Skeletal muscle cell (primary cell): ENCODE data around the gene PPP1R12B.
"Not testable (repeated sequence)": the region's sequence is repeated elsewhere in the genome, so short reads cannot be mapped to it uniquely, and the experiment has no call there.

Experiments used
- DNase-seq: peaks from one replicate; pipeline ENCODE4 v3.0.0-alpha.2; 2010; ENCODE audit warnings: low read depth
- H3K4me3 ChIP-seq: 2 replicates; pipeline ENCODE4 v1.5.1; 2011; ENCODE audit warnings: low read depth, mild to moderate bottlenecking, control low read depth, low read length, moderate library complexity

The PPP1R12B gene

GRCh38 chr1:202433155-202434043 lies 84.9 kb downstream of the PPP1R12B start:
- no peak overlapping the region for H3K4me3 ChIP-seq
- no peak for DNase-seq

GRCh38 chr1:202434059-202434458 lies 85.6 kb downstream of the PPP1R12B start:
- H3K4me3 ChIP-seq, result no peak overlapping the region

GRCh38 chr1:202438393-202439174 lies 90.1 kb downstream of the PPP1R12B start:
- DNase-seq, result no peak
- no peak overlapping the region for H3K4me3 ChIP-seq

More at GRCh38 chr1:202434059-202434458, 85.6 kb downstream of the PPP1R12B start:
- DNase-seq, result no peak

- H3K4me3 ChIP-seq, result no peak overlapping the region
- no peak for DNase-seq
These were observed 90.8 kb downstream of the PPP1R12B start for GRCh38 chr1:202439308-202439707.

- not testable (repeated sequence) for H3K4me3 ChIP-seq, DNase-seq
These were observed 99.6 kb downstream of the PPP1R12B start for GRCh38 chr1:202448140-202448539.

- not testable (repeated sequence) for H3K4me3 ChIP-seq, DNase-seq
These were observed 103.1 kb downstream of the PPP1R12B start for GRCh38 chr1:202451641-202452040.

GRCh38 chr1:202452508-202452907 lies 104.0 kb downstream of the PPP1R12B start:
- H3K4me3 ChIP-seq, result no peak overlapping the region
- DNase-seq, result no peak

- not testable (repeated sequence) for DNase-seq, H3K4me3 ChIP-seq
These were observed 108.1 kb downstream of the PPP1R12B start for GRCh38 chr1:202456372-202457169.

- DNase-seq, H3K4me3 ChIP-seq: not testable (repeated sequence)
These were observed 110.2 kb downstream of the PPP1R12B start for GRCh38 chr1:202458651-202459050.

- not testable (repeated sequence) for H3K4me3 ChIP-seq, DNase-seq
These were observed 111.1 kb downstream of the PPP1R12B start for GRCh38 chr1:202459470-202460142.

- not testable (repeated sequence) for H3K4me3 ChIP-seq
- peak; percentile 45 for DNase-seq
These were observed 111.6 kb downstream of the PPP1R12B start for GRCh38 chr1:202460143-202460495.

GRCh38 chr1:202462342-202463076 lies 114.0 kb downstream of the PPP1R12B start:
- no peak for DNase-seq
- H3K4me3 ChIP-seq, result no peak overlapping the region

- not testable (repeated sequence) for DNase-seq, H3K4me3 ChIP-seq
These were observed 115.7 kb downstream of the PPP1R12B start for GRCh38 chr1:202464153-202464742.

GRCh38 chr1:202465644-202466270 lies 117.3 kb downstream of the PPP1R12B start:
- DNase-seq, H3K4me3 ChIP-seq: not testable (repeated sequence)

- not testable (repeated sequence) for H3K4me3 ChIP-seq, DNase-seq
These were observed 117.8 kb downstream of the PPP1R12B start for GRCh38 chr1:202466339-202466738.

- not testable (repeated sequence) for H3K4me3 ChIP-seq, DNase-seq
These were observed 118.9 kb downstream of the PPP1R12B start for GRCh38 chr1:202467381-202467780.

- DNase-seq, H3K4me3 ChIP-seq: not testable (repeated sequence)
These were observed 120.2 kb downstream of the PPP1R12B start for GRCh38 chr1:202468695-202469094.

- not testable (repeated sequence) for DNase-seq, H3K4me3 ChIP-seq
These were observed 120.6 kb downstream of the PPP1R12B start for GRCh38 chr1:202469123-202469522.
